Mammary epithelial cell (primary cell): ENCODE results near the gene RYR2.

Experiments used
- CTCF ChIP-seq, 2 donors: IDR thresholded peaks in 1 of 2; conservative IDR thresholded peaks in 1 of 2; 2 replicates each; pipeline ENCODE4 v1.5.1; 2011 to 2012; ENCODE audit warnings: inconsistent platforms in 2 of 2, low read length in 2 of 2, mild to moderate bottlenecking in 2 of 2, control low read depth in 1 of 2, low read depth in 1 of 2; ENCODE audit not compliant: insufficient read depth in 1 of 2; ENCODE audit errors: extremely low read depth in 1 of 2
- EZH2 ChIP-seq: IDR thresholded peaks from 2 replicates; pipeline ENCODE4 v1.6.1; 2012; ENCODE audit warnings: low read length, inconsistent platforms, borderline replicate concordance

- TF ChIP-seq CTCF (conservative IDR thresholded peaks at IDR 0.05 in 1 of 2, IDR thresholded peaks at IDR 0.05 in 1 of 2; ENCODE audit: extremely low read depth in 1 of 2, insufficient read depth in 1 of 2, low read depth in 1 of 2, low read length in 2 of 2) (no peak), EZH2 (no peak)
These were observed 428.8 kb downstream of the RYR2 start for GRCh38 chr1:237470712-237471338.
